ENCODE measurements around the gene MICA. TPM values are rescaled to one million over a fixed set of nuclear protein-coding genes. Genes with fewer than 3 reads are reported as not detected.

The MICA gene
- total RNA-seq, 1 donor from 2014 or later: 70.0 TPM

GRCh38 chr6:31462964-31463870 lies 59.8 kb downstream of the MICA start:
- Histone ChIP-seq H3K9ac (ENCODE audit: low read length) (peak overlapping the region; percentile 52), H3K4me3 (ENCODE audit: insufficient read depth, low read depth, low read length) (no peak overlapping the region), H3K4me2 (ENCODE audit: low read length) (peak overlapping the region; percentile 72), H3K4me1 (ENCODE audit: insufficient read depth, low read length) (peaks cover 11% of the 10 kb centered on the region), H3K9me3 (ENCODE audit: insufficient read depth, low read depth, low read length) (no peaks in the 10 kb centered on the region), H3K27ac (ENCODE audit: low read depth, low read length) (no peak overlapping the region), H3K27me3 (ENCODE audit: insufficient read depth, low read length) (peaks cover 8% of the 10 kb centered on the region), H2AFZ (ENCODE audit: low read depth, low read length) (peak overlapping the region; percentile 38), H4K20me1 (ENCODE audit: insufficient read depth, low read length) (no peaks in the 10 kb centered on the region), H3K36me3 (ENCODE audit: insufficient read depth, low read length) (no peaks in the 10 kb centered on the region), H3K79me2 (ENCODE audit: insufficient read depth, low read length) (no peaks in the 10 kb centered on the region)
- Mint-ChIP-seq H3K27me3 (ENCODE audit: low read depth, unreplicated experiment) (peaks cover 29% of the 10 kb centered on the region), H3K27ac (ENCODE audit: unreplicated experiment) (peak overlapping the region; percentile 58), H3K36me3 (ENCODE audit: low read depth, unreplicated experiment) (peaks cover 7% of the 10 kb centered on the region), H3K4me1 (ENCODE audit: low read depth, unreplicated experiment) (peaks cover 9% of the 10 kb centered on the region), H3K9me3 (ENCODE audit: unreplicated experiment) (peaks cover 2% of the 10 kb centered on the region), H3K4me3 (ENCODE audit: unreplicated experiment) (peak overlapping the region; percentile 79)
- TF ChIP-seq EZH2 (IDR thresholded peaks at IDR 0.05; ENCODE audit: insufficient read depth, low read length) (no peak), CTCF (IDR thresholded peaks at IDR 0.05; ENCODE audit: insufficient read depth, low read depth, low read length) (no peak)
- FAIRE-seq: no peak
- peak; percentile 65 for DNase-seq (ENCODE audit: low read depth)

GRCh38 chr6:31464252-31465184 lies 61.1 kb downstream of the MICA start:
- Histone ChIP-seq H2AFZ (ENCODE audit: low read depth, low read length) (no peak overlapping the region), H3K36me3 (ENCODE audit: insufficient read depth, low read length) (no peaks in the 10 kb centered on the region), H3K9me3 (ENCODE audit: insufficient read depth, low read depth, low read length) (no peaks in the 10 kb centered on the region), H3K4me2 (ENCODE audit: low read length) (no peak overlapping the region), H3K27me3 (ENCODE audit: insufficient read depth, low read length) (peaks cover 3% of the 10 kb centered on the region), H3K4me1 (ENCODE audit: insufficient read depth, low read length) (peaks cover 11% of the 10 kb centered on the region), H3K27ac (ENCODE audit: low read depth, low read length) (no peak overlapping the region), H3K4me3 (ENCODE audit: insufficient read depth, low read depth, low read length) (no peak overlapping the region), H3K9ac (ENCODE audit: low read length) (no peak overlapping the region), H4K20me1 (ENCODE audit: insufficient read depth, low read length) (no peaks in the 10 kb centered on the region), H3K79me2 (ENCODE audit: insufficient read depth, low read length) (no peaks in the 10 kb centered on the region)
- TF ChIP-seq EZH2 (IDR thresholded peaks at IDR 0.05; ENCODE audit: insufficient read depth, low read length) (no peak), CTCF (IDR thresholded peaks at IDR 0.05; ENCODE audit: insufficient read depth, low read depth, low read length) (no peak)
- H3K4me3 Mint-ChIP-seq (ENCODE audit: unreplicated experiment): no peak overlapping the region
- peaks cover 5% of the 10 kb centered on the region for H3K9me3 Mint-ChIP-seq (ENCODE audit: unreplicated experiment)
- FAIRE-seq: no peak
- H3K27ac Mint-ChIP-seq (ENCODE audit: unreplicated experiment): no peak overlapping the region
- peaks cover 32% of the 10 kb centered on the region for H3K27me3 Mint-ChIP-seq (ENCODE audit: low read depth, unreplicated experiment)
- no peak for DNase-seq (ENCODE audit: low read depth)
- peaks cover 9% of the 10 kb centered on the region for H3K36me3 Mint-ChIP-seq (ENCODE audit: low read depth, unreplicated experiment)
- H3K4me1 Mint-ChIP-seq (ENCODE audit: low read depth, unreplicated experiment): peaks cover 9% of the 10 kb centered on the region

Small RNA genes lying within 50 kb of the gene (microRNA-seq; reads per million reads assigned to microRNA genes)
- gene MIR6891: 5.2 reads per million, percentile 21 among the genes with 10 or more reads in this experiment

Other genes with a start within 250 kb of the MICA start
- 10.2 and 11.5 TPM in 2 replicates for gene CCHCR1, start 245.8 kb upstream of the MICA start, total RNA-seq
- gene TCF19, start 245.0 kb upstream of the MICA start, total RNA-seq: 1.5 and 2.5 TPM in 2 replicates
- gene POU5F1, start 232.9 kb upstream of the MICA start, total RNA-seq: 5.4 and 6.3 TPM in 2 replicates
- 587 and 786 TPM in 2 replicates for gene HLA-C, start 131.5 kb upstream of the MICA start, total RNA-seq
- gene HLA-B, start 46.4 kb upstream of the MICA start, total RNA-seq: 1,493 and 2,082 TPM in 2 replicates
- 4.1 and 5.8 TPM in 2 replicates for gene MICB, start 94.5 kb downstream of the MICA start, total RNA-seq
- gene MCCD1, start 125.4 kb downstream of the MICA start, total RNA-seq: not detected in 2 replicates
- 284 and 294 TPM in 2 replicates for gene DDX39B, start 138.4 kb downstream of the MICA start, total RNA-seq
- 2.6 and 3.4 TPM in 2 replicates for gene ATP6V1G2, start 143.0 kb downstream of the MICA start, total RNA-seq
- 18.8 and 20.4 TPM in 2 replicates for gene NFKBIL1, start 144.0 kb downstream of the MICA start, total RNA-seq
- not detected in 2 replicates for gene LTA, start 168.7 kb downstream of the MICA start, total RNA-seq
- gene TNF, start 172.0 kb downstream of the MICA start, total RNA-seq: 0.79 and 1.2 TPM in 2 replicates
- gene LTB, start 178.8 kb downstream of the MICA start, total RNA-seq: 0.26 and 0.52 TPM in 2 replicates
- gene LST1, start 182.7 kb downstream of the MICA start, total RNA-seq: not detected in 2 replicates
- not detected in 2 replicates for gene NCR3, start 189.4 kb downstream of the MICA start, total RNA-seq
- not detected in 2 replicates for gene AIF1, start 211.6 kb downstream of the MICA start, total RNA-seq
- gene PRRC2A, start 217.1 kb downstream of the MICA start, total RNA-seq: 180 and 188 TPM in 2 replicates
- gene BAG6, start 249.1 kb downstream of the MICA start, total RNA-seq: 233 and 247 TPM in 2 replicates

Data from astrocyte (in vitro differentiated cells and primary cell).